H9 (cell line): ENCODE measurements around the gene TRPM3. TPM values are rescaled to one million over a fixed set of nuclear protein-coding genes. Genes with fewer than 3 reads are reported as not detected.

Experiments
- DNase-seq: peaks from one replicate; pipeline ENCODE4 v3.0.0-alpha.2; 2017
- H2AFZ ChIP-seq: one replicate; pipeline ENCODE4 v1.6.1; 2013; ENCODE audit warnings: mild to moderate bottlenecking, low read length, control low read depth, moderate library complexity
- H2AK5ac ChIP-seq: 2 replicates; pipeline ENCODE4 v1.6.1; 2013; ENCODE audit warnings: low read length, control low read depth, mixed read lengths; ENCODE audit not compliant: insufficient read length
- H2BK120ac ChIP-seq: one replicate; pipeline ENCODE4 v1.6.1; 2013; ENCODE audit warnings: low read depth, mild to moderate bottlenecking, low read length, control low read depth, inconsistent platforms; ENCODE audit not compliant: poor library complexity, severe bottlenecking
- H2BK12ac ChIP-seq: 2 replicates; pipeline ENCODE4 v1.6.1; 2013; ENCODE audit warnings: low read length, control low read depth, mixed read lengths, low read depth; ENCODE audit not compliant: insufficient read length
- H2BK15ac ChIP-seq: 2 replicates; pipeline ENCODE4 v1.6.1; 2013; ENCODE audit warnings: low read depth, low read length, control low read depth
- H2BK20ac ChIP-seq: one replicate; pipeline ENCODE4 v1.6.1; 2013; ENCODE audit warnings: low read depth, mild to moderate bottlenecking, low read length, control low read depth, inconsistent platforms; ENCODE audit not compliant: poor library complexity, severe bottlenecking
- H2BK5ac ChIP-seq: 2 replicates; pipeline ENCODE4 v1.6.1; 2013; ENCODE audit warnings: low read length, control low read depth, mixed read lengths; ENCODE audit not compliant: insufficient read length
- H3K14ac ChIP-seq: 2 replicates; pipeline ENCODE4 v1.6.1; 2013; ENCODE audit warnings: low read length, control low read depth; ENCODE audit not compliant: insufficient read depth
- H3K18ac ChIP-seq: 2 replicates; pipeline ENCODE4 v1.6.1; 2013; ENCODE audit warnings: low read depth, mild to moderate bottlenecking, mixed read lengths, low read length, control low read depth; ENCODE audit not compliant: insufficient read length
- H3K23ac ChIP-seq: 2 replicates; pipeline ENCODE4 v1.6.1; 2013; ENCODE audit warnings: low read length, control low read depth, mixed read lengths, low read depth; ENCODE audit not compliant: insufficient read length
- H3K23me2 ChIP-seq: 2 replicates; pipeline ENCODE4 v1.6.1; 2013; ENCODE audit warnings: low read depth, mild to moderate bottlenecking, mixed read lengths, low read length, control low read depth; ENCODE audit not compliant: insufficient read length, poor library complexity, severe bottlenecking
- H3K27ac ChIP-seq: 2 replicates; pipeline ENCODE4 v1.5.1; 2013; ENCODE audit warnings: low read length, control low read depth, mixed read lengths, low read depth; ENCODE audit not compliant: insufficient read length
- H3K27me3 ChIP-seq: 2 replicates; pipeline ENCODE4 v1.6.1; 2013; ENCODE audit warnings: low read length, control low read depth, inconsistent platforms; ENCODE audit not compliant: insufficient read depth
- H3K4ac ChIP-seq: 2 replicates; pipeline ENCODE4 v1.6.1; 2013; ENCODE audit warnings: low read depth, mild to moderate bottlenecking, control low read depth, inconsistent platforms, low read length, moderate library complexity
- H3K4me1 ChIP-seq: 2 replicates; pipeline ENCODE4 v1.6.1; 2013; ENCODE audit warnings: low read length, control low read depth, inconsistent platforms; ENCODE audit not compliant: insufficient read depth
- H3K4me2 ChIP-seq: 2 replicates; pipeline ENCODE4 v1.6.1; 2013; ENCODE audit warnings: low read length, control low read depth, mixed read lengths; ENCODE audit not compliant: insufficient read length, insufficient read depth
- H3K56ac ChIP-seq: 2 replicates; pipeline ENCODE4 v1.6.1; 2013; ENCODE audit warnings: low read depth, mild to moderate bottlenecking, mixed read lengths, low read length, control low read depth; ENCODE audit not compliant: insufficient read length
- H3K79me1 ChIP-seq: 2 replicates; pipeline ENCODE4 v1.6.1; 2013; ENCODE audit warnings: low read depth, mild to moderate bottlenecking, moderate library complexity, low read length, control low read depth, inconsistent platforms; ENCODE audit not compliant: insufficient read depth, poor library complexity, severe bottlenecking
- H3K79me2 ChIP-seq: 2 replicates; pipeline ENCODE4 v1.6.1; 2013; ENCODE audit warnings: low read length, control low read depth, inconsistent platforms; ENCODE audit not compliant: insufficient read depth
- H3K9ac ChIP-seq: 2 replicates; pipeline ENCODE4 v1.6.1; 2013; ENCODE audit warnings: low read length, control low read depth, mixed read lengths; ENCODE audit not compliant: insufficient read length; ENCODE audit errors: extremely low read depth
- H3K9me3 ChIP-seq: one replicate; pipeline ENCODE4 v1.6.1; 2013; ENCODE audit warnings: low read depth, low read length, inconsistent platforms; ENCODE audit not compliant: control insufficient read depth
- H3T11ph ChIP-seq: one replicate; pipeline ENCODE4 v1.6.1; 2013; ENCODE audit warnings: mild to moderate bottlenecking, low read length, control low read depth, inconsistent platforms
- H4K20me1 ChIP-seq: one replicate; pipeline ENCODE4 v1.6.1; 2013; ENCODE audit not compliant: control insufficient read depth, insufficient read length, insufficient read depth
- H4K5ac ChIP-seq: 2 replicates; pipeline ENCODE4 v1.6.1; 2013; ENCODE audit warnings: low read depth, mild to moderate bottlenecking, mixed read lengths, low read length, control low read depth; ENCODE audit not compliant: insufficient read length
- H4K8ac ChIP-seq: replicated peaks from 2 replicates; pipeline ENCODE4 v1.6.1; 2013; ENCODE audit warnings: low read length, control low read depth, mixed read lengths, low read depth; ENCODE audit not compliant: insufficient read length
- H4K91ac ChIP-seq: 2 replicates; pipeline ENCODE4 v1.6.1; 2013; ENCODE audit warnings: low read depth, mild to moderate bottlenecking, moderate library complexity, mixed read lengths, low read length, control low read depth; ENCODE audit not compliant: insufficient read length
- H3K27ac Mint-ChIP-seq, 3 experiments: 2 replicates in 2 of 3; 3 replicates in 1 of 3; pipeline ENCODE4 v1.8.0; 2020 to 2021; ENCODE audit warnings: mixed read lengths in 3 of 3, mild to moderate bottlenecking in 1 of 3, moderate library complexity in 1 of 3
- H3K27me3 Mint-ChIP-seq: 2 replicates; pipeline ENCODE4 v1.8.0; 2021; ENCODE audit warnings: low read depth, mild to moderate bottlenecking, moderate library complexity, mixed read lengths
- H3K36me3 Mint-ChIP-seq, 3 experiments: 2 replicates in 2 of 3; 3 replicates in 1 of 3; pipeline ENCODE4 v1.8.0; 2020 to 2021; ENCODE audit warnings: low read depth in 3 of 3, mixed read lengths in 3 of 3; ENCODE audit not compliant: insufficient read depth in 1 of 3
- H3K4me1 Mint-ChIP-seq, 2 experiments: 2 replicates each; pipeline ENCODE4 v1.8.0; 2020; ENCODE audit warnings: mixed read lengths in 2 of 2
- H3K4me3 Mint-ChIP-seq, 2 experiments: 2 replicates in 1 of 2; 3 replicates in 1 of 2; pipeline ENCODE4 v1.8.0; 2020 to 2021; ENCODE audit warnings: mild to moderate bottlenecking in 2 of 2, mixed read lengths in 2 of 2, moderate library complexity in 1 of 2
- H3K9me3 Mint-ChIP-seq, 2 experiments: 2 replicates in 1 of 2; 3 replicates in 1 of 2; pipeline ENCODE4 v1.8.0; 2020; ENCODE audit warnings: mild to moderate bottlenecking in 2 of 2, mixed read lengths in 2 of 2, moderate library complexity in 1 of 2
- CTCF ChIP-seq: fragments of 200-600 bp; sonication (generic); conservative IDR thresholded peaks from 3 replicates; pipeline ENCODE4 v1.8.0; 2021; ENCODE audit warnings: antibody characterized with exemption, mild to moderate bottlenecking
- WGBS: extraction: QIAGEN DNeasy Blood & Tissue Kit; methylation state at CpG from one replicate; pipeline ENCODE4 v1.1.7; 2013; ENCODE audit warnings: missing lambda C conversion rate, low lambda C conversion rate, mixed read lengths; ENCODE audit not compliant: insufficient read length; ENCODE audit errors: extremely low coverage; 5-methylcytosine and 5-hydroxymethylcytosine counted together
- total RNA-seq: library from RNA; stranded (reverse); gene quantifications from 2 replicates; pipeline ENCODE4 v1.2.1, GENCODE V29; 2021

TRPM3 gene
- total RNA-seq, 1 experiment from 2014 or later, result 10.3 TPM

GRCh38 chr9:70995511-70995910 is 125.9 kb downstream of the TRPM3 start:
- H3T11ph ChIP-seq, result no peak overlapping the region
- H2AK5ac ChIP-seq, result no peak overlapping the region
- no peaks in the 10 kb centered on the region for H3K9me3 Mint-ChIP-seq
- no peak overlapping the region for H3K9ac ChIP-seq
- no peaks in the 10 kb centered on the region for H3K27me3 ChIP-seq
- H2BK120ac ChIP-seq, result no peak overlapping the region
- H3K27me3 Mint-ChIP-seq, result no peaks in the 10 kb centered on the region
- H4K91ac ChIP-seq, result no peak overlapping the region
- H4K20me1 ChIP-seq, result no peaks in the 10 kb centered on the region
- H3K4me1 Mint-ChIP-seq, result peaks cover 14 to 15% of the 10 kb centered on the region in 2 experiments
- no peak overlapping the region for H2BK15ac ChIP-seq
- no peaks in the 10 kb centered on the region for H3K23me2 ChIP-seq
- H3K27ac Mint-ChIP-seq, result no peak overlapping the region
- H4K8ac ChIP-seq, result no peak overlapping the region
- TF ChIP-seq CTCF, result no peak
- H3K79me2 ChIP-seq, result no peaks in the 10 kb centered on the region
- H2BK5ac ChIP-seq, result no peak overlapping the region
- DNase-seq, result no peak
- no peak overlapping the region for H3K23ac ChIP-seq
- H2BK20ac ChIP-seq, result no peak overlapping the region
- no peaks in the 10 kb centered on the region for H3K79me1 ChIP-seq
- H2AFZ ChIP-seq, result no peak overlapping the region
- no peak overlapping the region for H3K27ac ChIP-seq
- H3K4ac ChIP-seq, result no peak overlapping the region
- no peak overlapping the region for H3K18ac ChIP-seq
- 0 out of 7 replicates have a peak, but pooled peaks cover 0 to 4% (median 1%) of the 10 kb centered on the region in 3 experiments for H3K36me3 Mint-ChIP-seq
- H4K5ac ChIP-seq, result no peak overlapping the region
- no peak overlapping the region for H3K56ac ChIP-seq
- WGBS, result no CpG with 5 or more reads among the region's 4 CpGs
- no peak overlapping the region for H3K4me3 Mint-ChIP-seq
- no peak overlapping the region for H3K14ac ChIP-seq
- H3K4me2 ChIP-seq, result no peak overlapping the region
- H3K4me1 ChIP-seq, result peaks cover 6% of the 10 kb centered on the region; the same call in 1 of the 2 replicates
- H2BK12ac ChIP-seq, result no peak overlapping the region
- no peaks in the 10 kb centered on the region for H3K9me3 ChIP-seq
